Stimulated activated CD8-positive, alpha-beta memory T cell treated with anti-CD3 and anti-CD28 coated beads, Interleukin-12 subunit alpha, Interleukin-12 subunit beta, amount 100 ng/mL, for 4 hours (primary cell): Measurements from ENCODE around the gene IFITM5.

Source experiments
- DNase-seq: peaks from one replicate; pipeline ENCODE4 v3.0.0-alpha.2; 2020; ENCODE audit warnings: low read depth

The IFITM5 gene

DNA sequence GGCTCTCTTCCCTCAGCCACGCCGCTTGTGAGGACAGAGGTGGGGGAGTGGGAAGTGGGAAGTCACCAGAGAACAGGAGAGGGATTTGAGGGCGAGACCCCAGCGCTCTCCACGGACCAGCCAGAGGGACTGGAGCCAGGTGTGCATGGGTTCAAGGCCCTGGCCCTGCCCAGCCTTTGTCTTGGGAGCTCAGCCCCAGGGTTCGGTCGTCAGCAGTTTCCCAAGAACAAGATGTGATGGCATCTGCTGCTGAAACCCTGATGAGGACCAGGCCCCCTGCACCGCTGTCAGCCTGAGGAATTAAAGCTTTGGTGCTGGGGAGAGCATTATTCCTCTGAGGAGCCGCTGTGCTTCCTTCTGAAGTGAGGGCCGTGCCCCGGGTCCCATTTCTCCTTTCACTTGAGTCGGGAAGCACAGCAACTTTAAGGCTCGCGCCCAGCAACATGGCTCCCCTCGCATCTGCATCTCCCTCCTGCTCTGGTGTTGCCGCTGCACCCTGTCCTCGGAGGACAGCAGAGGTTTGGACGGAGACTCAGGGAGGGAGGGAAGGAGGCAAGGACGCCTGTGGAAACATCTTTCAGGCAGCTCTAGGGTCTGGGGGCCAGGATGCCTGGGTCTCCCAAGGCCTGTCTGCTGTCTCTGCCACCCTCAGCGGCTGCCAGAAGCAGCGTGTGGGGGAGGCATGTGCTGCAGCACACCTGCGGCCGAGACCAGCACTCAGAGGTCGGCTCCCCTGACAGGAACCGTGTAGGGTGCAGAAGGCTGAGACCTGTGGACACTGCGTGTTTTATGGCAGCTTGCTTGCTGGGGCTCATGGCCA, 3.8 kb downstream of the IFITM5 start:
- no peak for DNase-seq

DNA sequence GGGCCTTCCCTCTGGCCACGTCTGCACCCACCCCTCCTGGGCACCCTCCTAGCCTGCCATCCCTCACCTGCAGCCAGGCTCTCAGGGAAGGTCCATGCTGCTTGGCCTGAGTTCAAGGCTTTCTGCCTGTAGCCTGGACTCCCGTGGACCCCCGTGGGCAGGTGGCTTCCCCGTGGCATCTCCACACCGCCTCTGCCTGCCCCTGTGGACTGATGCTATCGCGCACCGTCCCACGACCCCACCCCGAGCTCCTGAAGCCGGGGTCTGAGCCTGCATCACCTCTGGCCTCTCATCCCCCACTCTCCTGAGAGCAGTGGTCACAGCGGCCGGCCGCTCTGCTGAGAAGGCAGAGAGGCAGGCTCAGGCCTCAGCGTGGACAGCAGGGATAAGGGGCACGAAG, 4.5 kb downstream of the IFITM5 start:
- no peak for DNase-seq

DNA sequence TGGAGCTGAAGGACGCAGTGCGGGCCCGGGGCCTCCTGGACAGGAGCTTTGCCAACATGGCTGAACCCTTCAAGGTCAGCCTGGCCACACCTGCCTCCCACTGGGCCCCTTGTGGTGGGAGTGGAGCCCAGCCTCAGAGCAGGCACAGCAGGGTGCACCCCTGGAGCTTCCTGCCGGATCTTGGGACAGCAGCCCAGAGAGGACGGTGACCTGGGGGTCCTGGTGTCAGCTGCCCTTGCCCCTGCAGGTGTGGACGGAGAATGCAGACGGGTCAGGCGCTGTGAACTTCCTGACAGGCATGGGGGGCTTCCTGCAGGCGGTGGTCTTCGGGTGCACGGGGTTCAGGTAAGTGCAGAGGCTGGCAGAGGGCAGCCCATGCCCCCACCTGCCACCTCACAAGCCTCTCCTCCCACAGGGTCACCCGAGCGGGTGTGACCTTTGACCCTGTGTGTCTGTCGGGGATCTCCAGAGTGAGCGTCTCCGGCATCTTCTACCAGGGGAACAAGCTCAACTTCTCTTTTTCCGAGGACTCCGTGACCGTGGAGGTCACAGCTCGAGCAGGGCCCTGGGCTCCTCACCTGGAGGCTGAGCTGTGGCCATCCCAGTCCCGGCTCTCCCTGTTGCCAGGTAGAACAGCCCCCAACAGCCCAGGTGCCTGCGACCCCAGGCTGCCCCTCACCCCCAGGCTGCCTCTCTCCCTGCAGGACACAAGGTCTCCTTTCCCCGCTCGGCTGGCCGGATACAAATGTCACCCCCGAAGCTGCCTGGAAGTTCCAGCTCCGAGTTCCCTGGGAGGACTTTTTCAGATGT, 5.3 kb downstream of the IFITM5 start:
- DNase-seq = no peak

DNA sequence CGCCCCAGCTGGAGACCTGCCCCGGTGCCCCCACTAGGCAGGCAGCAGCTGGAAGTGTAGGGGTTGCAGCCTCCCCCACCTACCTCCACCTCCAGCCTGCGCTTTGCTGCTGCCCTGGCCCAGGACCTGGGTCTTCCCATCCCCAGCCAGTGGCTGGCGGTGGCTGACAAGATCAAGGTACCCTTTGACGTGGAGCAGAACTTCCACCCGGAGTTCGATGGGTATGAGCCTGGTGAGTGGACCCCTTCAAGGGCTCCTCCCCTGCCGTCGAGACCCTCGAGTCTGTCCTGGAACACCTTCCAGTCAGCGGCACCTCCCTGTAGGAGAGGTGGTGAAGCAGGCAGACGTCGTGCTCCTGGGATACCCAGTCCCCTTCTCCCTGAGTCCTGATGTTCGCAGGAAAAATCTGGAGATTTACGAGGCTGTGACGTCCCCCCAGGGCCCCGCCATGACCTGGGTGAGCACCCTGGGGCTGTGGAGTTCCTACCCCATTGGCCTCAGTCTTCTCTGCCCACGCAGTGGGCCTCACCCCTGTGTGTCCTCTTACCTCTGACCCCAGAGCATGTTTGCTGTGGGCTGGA, 6.0 kb downstream of the IFITM5 start:
- DNase-seq = no peak

DNA sequence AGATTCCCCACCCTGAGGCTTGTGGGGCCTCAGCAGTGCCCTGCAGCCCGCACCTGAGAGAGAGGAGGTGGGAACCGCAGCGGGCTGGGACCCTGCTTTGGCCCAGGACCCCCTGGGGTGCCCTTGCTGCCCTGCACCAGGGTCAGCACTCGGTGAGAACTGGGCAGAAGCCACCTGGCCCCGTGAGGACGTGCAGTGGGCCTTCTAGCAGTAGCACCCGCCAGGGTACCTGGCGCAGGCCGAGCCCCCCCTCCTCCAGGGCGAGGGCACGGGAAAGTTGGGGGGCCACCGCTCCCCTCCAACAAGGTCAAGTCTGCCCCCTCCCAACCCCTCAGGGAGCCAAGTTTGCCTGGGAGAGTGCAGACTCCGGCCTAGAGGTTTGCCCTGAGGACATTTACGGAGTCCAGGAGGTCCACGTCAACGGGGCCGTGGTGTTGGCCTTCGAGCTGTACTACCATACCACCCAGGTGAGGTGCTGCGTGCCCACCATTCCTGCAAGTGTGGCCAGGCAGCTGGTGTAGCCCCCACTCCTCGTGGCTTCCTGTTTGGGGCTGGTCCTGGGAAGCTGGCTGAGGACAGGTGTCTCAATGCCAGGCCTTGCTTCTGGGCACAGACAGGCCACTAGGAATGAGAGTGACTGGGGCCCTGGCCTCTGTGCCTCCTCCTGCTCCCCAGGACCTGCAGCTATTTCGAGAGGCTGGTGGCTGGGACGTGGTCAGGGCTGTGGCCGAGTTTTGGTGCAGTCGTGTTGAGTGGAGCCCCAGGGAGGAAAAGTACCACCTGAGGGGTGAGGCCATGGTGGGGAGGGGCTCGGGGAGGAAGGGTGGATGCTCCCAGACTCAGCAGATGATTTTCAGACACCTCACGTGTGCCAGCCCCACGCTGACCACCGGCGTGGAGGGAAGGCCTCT, 6.9 kb downstream of the IFITM5 start:
- no peak for DNase-seq

DNA sequence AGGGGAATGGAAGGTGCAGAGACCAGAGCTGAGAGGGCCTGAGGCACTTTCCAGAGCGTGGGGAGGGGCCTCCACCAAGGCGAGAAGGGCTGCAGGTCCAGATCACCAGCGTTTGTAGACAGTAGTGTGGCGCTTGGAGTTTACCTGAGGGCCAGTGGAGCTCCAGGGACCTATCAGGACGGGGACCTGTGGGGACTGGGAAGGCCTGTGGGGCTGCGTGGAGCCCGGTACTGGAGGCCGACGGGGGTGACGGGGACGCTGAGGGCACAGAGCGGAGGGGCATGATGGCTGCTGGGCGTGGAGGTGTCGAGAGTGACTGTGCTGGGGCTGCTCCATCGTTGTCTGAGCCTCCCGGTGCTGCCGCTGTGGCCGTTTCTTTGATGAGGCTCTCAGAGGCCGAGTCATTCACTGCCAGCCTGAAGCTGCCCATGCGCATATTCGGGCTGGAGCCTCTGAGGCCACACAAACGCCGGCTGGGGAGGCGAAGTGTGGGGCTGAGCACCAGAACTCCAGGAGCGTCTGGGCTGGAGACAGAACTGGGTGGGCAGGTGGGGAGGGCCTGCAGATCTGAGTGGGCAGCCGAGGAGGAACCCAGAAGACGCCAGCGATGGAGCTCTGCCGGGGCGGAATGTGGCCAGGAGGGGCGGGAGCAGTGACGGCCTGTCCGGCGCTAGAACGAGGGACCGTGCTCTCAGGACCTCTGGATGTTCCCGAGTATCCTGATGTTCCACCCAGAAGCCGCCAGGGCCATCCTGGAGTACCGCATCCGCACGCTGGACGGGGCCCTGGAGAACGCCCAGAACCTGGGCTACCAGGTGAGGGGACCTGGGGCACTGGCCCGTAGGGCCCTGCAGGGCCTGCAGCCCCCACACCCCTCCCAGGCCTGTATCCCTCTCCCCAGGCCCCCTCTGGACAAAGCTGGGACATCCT, 7.8 kb downstream of the IFITM5 start:
- no peak for DNase-seq

DNA sequence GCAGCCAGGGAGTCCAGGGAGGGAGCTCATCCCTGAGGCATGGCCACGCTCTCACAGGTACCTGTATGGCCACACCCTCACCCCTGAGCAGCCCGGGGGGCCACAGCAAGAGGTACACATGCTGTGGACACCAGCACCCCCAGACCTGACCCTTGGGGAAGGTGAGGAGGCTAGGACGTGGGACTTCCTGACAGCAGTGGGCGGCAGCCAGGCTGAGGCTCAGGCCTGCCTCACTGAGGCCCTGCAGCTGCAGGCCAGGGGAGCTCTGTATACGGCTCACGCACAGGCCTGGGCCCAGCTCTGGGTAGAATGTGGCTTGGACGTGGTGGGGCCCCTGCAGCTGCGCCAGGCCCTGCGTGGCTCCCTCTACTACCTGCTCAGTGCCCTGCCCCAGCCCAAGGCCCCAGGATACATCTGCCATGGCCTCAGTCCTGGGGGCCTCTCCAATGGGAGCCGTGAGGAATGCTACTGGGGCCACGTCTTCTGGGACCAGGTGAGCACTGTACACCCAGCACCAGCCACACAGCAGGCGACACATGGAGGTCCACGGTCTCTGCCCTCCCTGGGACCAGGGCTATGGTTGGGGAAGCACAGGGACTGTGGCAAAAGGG, 8.6 kb downstream of the IFITM5 start:
- no peak for DNase-seq

DNA sequence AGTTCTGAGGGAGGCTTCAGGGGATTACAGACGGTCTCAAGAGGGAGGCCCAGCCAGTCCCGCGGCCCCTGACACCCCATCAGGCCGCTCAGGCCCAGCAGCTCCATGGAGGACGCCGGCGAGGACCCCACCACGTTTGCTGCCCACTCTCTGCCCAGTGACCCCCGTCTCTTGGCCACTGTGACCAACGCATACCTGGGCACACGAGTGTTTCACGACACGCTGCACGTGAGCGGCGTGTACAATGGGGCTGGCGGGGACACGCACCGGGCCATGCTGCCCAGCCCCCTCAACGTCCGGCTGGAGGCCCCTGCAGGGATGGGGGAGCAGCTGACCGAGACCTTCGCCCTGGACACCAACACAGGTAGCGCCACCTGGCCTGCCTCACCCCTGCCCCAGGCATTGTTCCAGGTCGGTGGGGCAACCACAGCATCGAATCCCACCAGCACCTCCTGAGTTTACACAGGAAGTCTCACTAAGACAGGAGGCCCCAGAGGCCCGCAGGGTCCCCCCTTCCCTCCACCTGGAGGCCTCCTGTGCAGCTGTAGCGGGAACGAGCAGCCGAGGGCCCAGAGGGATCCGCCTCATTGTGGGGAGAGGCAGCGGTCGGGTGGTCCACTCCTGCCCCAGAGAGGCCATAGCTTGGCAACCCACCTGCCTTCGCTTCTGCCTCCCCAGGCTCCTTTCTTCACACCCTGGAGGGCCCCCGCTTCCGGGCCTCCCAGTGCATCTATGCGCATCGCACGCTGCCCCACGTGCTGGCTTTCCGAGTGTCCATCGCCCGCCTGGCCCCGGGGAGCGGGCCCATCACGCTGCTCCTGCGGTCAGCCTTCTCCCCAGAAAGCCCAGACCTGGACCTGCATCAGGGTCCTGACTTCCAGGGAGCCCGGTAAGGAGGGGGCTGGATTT, 9.4 kb downstream of the IFITM5 start:
- DNase-seq = no peak

DNA sequence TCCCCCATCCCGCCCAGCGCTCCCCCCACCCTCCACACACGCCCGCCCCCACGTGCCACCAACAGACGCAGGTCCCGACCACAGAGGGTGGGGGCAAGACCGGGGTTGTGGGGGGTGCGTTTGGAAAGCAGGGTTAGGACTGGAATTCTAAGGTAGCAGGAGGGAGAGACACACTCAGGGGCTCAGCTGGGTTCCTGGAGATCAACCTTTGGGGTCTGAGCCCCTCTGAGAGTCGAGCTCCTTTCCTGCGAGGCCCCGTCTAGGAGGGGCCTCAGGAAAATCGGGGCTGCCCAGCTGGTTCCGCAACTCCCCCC, 10.0 kb downstream of the IFITM5 start:
- no peak for DNase-seq

DNA sequence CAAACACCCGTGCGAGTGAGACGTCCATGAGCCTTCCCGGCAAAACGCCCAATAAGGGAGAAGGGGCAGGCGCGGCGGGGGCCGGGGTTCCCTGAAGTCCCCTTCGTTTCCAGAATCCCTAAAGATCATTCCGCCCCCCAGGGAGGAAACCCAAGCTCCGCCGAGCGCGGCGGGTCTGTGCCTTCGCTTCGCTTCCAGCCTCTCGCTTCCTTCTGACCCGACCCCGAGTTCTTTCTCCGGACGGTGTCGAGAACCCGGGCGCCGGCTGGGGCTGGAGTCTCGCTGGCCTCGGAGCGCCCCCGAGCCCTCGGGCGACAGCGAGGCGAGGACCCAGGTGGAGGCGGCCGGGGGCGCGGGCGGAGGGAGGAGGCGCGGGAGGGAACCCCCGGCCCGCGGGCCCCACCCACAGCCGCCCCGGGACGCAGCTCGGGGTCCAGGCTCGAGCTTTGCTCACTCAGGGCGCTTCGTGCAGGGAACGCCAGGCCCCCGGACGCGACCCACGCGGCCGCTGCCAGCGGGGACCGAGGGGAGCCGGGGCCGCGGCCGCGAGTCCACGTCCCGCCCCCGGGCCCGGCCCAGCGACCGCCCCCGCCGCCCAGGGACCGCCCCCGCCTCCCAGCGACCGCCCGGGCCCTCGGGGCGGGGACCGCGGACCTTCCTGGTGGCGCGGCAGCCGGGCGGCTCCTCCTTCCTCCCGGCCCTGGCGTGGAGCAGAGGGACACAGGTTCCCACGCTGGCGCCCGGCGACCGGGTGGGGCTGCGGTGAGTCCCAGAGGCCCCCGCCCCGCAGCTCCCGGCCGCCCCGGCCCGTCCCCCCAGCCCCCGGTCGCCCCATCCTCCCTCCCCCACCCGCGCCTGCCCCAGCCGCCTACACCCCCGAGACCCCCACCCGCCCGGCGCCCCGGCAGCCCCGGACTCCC, 10.6 kb downstream of the IFITM5 start, which contains the start of gene PGGHG:
TSS of gene PGGHG (plus strand) at position 649 of the 920 bp plus-strand sequence. CDS start 691 bp downstream, outside the sequence.
- no peak for DNase-seq

DNA sequence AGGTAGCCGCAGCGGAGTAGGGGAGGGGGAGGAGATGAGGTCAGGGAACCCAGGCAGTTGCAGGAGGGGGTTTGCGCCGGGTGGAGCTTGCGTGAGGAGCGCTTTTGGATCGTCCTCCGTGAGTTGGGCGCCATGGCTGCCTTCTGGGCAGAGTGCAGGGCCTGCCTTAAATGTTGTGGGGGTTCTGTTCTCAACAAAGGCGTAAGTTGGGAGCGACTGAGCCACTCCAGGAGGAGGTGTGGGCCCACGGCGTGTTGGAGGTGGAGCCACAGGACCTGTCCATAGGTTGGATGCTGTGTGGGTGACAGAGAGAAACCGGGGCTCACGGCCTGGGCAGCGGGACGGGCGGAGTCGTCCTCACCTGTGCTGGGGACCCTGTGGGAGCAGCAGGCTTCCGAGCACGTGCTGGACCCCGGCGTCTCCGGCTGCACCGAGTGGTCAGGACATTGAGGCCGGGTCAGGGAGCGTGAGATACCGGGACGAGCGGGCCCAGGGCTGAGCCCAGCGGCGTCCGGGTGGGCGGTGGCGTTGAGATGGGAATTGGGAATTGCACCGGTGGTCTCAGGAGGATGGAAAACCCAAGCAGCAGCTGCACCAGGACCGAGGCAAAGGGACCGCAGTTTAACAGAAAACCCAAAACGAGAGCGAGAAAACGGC, 11.4 kb downstream of the IFITM5 start:
- DNase-seq = peak; percentile 28

DNA sequence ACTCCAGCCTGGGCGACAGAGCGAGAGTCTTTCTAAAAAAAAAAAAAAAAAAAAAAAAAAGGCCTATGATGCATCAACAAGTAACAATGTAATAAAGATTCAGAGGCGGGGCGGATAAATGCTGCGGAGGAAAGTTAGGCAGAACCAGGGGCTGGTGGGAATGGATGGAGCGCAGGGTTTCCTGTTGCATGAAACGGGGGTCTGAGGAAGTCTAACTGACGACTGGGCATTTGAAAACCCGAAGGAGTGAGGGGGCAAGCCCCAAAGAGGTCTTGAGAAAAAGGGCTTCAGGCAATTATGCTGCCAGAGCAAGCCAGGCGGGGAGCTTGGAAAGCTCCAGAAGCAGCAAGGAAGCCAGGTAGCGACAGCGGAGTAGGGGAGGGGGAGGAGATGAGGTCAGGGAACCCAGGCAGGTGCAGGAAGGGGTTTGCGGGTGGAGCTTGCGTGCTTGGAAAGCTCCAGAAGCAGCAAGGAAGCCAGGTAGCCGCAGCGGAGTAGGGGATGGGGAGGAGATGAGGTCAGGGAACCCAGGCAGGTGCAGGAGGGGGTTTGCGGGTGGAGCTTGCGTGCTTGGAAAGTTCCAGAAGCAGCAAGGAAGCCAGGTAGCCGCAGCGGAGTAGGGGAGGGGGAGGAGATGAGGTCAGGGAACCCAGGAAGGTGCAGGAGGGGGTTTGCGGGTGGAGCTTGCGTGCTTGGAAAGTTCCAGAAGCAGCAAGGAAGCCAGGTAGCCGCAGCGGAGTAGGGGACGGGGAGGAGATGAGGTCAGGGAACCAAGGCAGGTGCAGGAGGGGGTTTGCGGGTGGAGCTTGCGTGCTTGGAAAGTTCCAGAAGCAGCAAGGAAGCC, 12.1 kb downstream of the IFITM5 start:
- DNase-seq = peak; percentile 28

DNA sequence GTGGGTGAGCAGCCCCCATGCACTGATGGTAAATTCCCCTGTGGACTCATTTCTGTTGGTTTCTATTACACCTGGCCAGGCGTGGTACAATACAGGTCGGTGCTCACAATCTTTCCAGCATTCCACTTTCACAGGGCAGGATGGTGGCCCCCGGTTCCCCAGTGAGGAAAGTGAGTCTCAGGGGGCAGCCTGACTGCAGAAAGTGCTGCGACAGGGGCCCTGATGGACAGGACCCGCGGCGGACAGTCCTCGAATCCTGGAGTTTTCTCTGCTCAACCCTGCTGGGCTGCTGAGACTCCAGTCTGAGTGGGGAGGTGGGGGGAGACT, 13.5 kb downstream of the IFITM5 start:
- DNase-seq = no peak

DNA sequence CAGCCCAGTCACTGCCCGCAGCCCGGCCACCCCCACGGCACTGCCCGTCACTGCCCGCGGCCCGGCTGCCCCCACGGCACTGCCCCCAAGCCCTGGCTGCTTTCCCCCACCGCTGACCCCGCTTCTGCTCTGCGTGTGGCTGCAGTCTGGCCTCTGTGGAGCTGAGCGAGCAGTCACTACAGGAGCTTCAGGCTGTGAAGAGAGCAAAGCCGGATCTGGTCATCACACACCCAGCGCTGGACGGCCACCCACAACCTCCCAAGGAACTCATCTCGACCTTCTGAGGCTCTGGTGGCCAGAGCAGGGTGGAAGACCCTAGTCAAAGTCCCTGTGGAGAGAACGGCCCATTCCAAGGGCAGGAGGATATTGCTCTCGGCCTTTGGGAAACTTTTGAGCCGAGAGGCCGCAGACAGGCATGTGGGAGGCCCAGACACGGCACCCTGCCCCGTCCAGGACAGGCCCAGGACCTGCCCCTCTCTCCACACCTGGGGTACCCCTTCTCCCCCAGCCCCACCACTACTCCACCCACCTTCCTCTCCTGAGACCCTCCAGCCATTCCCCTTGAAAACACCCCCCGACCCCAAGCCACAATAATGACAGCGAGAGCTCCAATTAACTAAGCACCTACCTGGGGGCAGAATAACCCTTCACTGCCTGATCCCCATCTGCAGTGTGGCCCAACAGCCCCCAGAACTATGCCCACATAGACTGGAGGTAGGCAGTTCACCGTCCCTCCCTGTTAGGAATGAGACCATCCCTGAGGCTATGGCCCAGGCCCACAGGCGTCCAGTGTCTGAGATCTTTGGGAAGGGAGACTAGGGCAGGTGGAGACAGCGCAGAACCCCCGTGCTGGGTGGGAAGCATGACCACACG, 14.1 kb downstream of the IFITM5 start:
- peak; percentile 0 for DNase-seq

DNA sequence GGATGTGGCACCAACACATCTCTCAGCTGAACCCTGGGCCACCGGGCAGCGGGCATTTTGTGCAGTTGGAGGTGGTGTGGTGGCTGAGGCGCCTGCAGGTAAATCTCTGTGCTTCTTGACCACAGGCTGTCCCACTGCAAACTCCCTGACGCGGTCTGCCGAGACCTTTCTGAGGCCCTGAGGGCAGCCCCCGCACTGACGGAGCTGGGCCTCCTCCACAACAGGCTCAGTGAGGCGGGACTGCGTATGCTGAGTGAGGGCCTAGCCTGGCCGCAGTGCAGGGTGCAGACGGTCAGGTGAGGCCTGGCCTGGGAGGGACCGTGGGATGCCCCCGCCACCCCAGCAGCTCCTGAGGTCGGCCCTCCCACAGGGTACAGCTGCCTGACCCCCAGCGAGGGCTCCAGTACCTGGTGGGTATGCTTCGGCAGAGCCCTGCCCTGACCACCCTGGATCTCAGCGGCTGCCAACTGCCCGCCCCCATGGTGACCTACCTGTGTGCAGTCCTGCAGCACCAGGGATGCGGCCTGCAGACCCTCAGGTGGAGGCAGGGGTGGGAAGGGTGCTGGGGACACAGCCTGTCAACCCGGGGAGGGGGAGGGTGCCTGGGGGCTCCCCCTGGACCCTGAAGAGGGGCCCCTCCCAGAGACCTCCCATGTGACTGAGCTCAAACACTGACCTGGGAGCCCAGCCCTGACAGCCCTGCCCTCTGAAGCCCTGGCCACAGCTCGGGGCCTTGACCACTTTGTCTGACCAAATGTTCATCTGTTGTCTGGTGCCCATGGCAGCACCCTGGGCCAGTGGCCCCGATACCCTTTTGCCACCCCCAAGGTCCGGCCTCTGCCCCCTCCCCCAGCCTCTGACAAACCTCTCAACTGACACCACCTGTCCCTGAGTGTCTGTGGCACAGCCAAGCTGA, 15.0 kb downstream of the IFITM5 start:
- DNase-seq = no peak
